NB4 (cell line): ENCODE data around the gene KLHL17.

Source experiments
- MYC ChIP-seq: IDR thresholded peaks from 2 replicates; pipeline ENCODE4 v1.6.1; 2011; ENCODE audit warnings: low read depth, low read length
- POLR2A ChIP-seq: IDR thresholded peaks from 2 replicates; pipeline ENCODE4 v1.6.1; 2011; ENCODE audit warnings: mild to moderate bottlenecking; ENCODE audit not compliant: insufficient read length; ENCODE audit errors: extremely low read depth
- TF ChIP-seq, protein P1 (sequence below): IDR thresholded peaks from one replicate; pipeline ENCODE4 v1.5.1; 2012; ENCODE audit warnings: low read depth, low read length

DNA sequence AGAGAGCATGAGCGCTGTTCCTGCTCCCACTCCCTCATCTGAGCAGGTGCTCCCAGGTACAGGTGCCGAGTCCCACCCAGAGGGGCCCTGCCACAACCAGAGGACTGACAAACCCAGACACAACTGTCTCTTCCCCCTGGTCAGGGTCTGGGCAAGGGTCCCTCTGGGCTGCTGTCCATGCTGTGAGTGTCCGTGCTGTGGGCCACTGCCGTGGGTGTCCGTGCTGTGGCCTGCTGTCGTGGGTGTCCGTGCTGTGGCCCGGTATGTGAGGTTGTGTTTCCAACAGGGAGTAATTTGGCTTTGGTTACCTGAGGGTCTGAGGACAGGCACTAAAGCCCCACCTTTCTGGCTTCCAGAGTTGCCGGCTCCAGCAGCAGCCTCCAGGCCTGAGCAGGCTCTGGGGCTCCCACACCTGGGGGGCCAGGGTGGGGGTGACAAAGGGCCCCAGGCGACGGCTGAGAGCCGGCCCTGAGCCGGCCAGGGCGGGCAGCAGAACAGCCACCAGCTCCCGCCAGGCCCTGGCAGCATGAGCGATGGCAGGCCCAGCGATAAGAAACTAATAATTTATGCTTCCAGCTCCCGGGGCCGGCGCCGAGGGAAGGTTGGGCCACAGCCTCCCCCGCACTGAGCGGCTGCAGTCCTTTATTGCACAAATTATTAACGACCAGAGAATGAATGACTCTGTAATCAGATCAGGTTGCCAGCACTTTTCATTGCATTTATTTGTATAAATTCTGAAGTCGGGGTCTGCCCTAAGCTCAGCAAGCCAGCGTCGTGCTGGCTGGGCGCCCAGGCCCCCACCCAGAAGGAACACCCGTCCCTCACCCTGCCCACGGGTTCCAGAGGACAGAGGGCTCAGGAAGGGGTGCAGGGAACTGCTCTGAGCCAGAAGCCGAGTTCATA, 44.0 kb upstream of the KLHL17 start:
- TF ChIP-seq, protein P1, sequence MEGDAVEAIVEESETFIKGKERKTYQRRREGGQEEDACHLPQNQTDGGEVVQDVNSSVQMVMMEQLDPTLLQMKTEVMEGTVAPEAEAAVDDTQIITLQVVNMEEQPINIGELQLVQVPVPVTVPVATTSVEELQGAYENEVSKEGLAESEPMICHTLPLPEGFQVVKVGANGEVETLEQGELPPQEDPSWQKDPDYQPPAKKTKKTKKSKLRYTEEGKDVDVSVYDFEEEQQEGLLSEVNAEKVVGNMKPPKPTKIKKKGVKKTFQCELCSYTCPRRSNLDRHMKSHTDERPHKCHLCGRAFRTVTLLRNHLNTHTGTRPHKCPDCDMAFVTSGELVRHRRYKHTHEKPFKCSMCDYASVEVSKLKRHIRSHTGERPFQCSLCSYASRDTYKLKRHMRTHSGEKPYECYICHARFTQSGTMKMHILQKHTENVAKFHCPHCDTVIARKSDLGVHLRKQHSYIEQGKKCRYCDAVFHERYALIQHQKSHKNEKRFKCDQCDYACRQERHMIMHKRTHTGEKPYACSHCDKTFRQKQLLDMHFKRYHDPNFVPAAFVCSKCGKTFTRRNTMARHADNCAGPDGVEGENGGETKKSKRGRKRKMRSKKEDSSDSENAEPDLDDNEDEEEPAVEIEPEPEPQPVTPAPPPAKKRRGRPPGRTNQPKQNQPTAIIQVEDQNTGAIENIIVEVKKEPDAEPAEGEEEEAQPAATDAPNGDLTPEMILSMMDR = no peak
- TF ChIP-seq POLR2A (no peak), MYC (no peak)
